GM19025 (cell line): Measurements from ENCODE around the gene CELF1.
"Not testable (repeated sequence)": the region's sequence is repeated elsewhere in the genome, so short reads cannot be mapped to it uniquely, and the experiment has no call there.

Source experiments
- ATAC-seq: cut with Tn5 transposase; IDR thresholded peaks from one replicate; pipeline ENCODE4 v1.9.1; 2021; ENCODE audit warnings: mild to moderate bottlenecking, low read depth, moderate library complexity; ENCODE audit not compliant: unreplicated experiment

CELF1 gene

GRCh38 chr11:47545298-47545697 lies 7.6 kb downstream of the CELF1 start:
- no peak for ATAC-seq

- ATAC-seq, result no peak
Measured at GRCh38 chr11:47541070-47541469, 11.9 kb downstream of the CELF1 start.

- ATAC-seq, result no peak
Measured at GRCh38 chr11:47539681-47540039, 13.3 kb downstream of the CELF1 start.

GRCh38 chr11:47538741-47539565 lies 14.0 kb downstream of the CELF1 start:
- no peak for ATAC-seq

GRCh38 chr11:47536915-47537314 lies 16.0 kb downstream of the CELF1 start:
- ATAC-seq, result no peak

- no peak for ATAC-seq
Measured at GRCh38 chr11:47534704-47535251, 18.2 kb downstream of the CELF1 start.

- ATAC-seq, result no peak
Measured at GRCh38 chr11:47533690-47534151, 19.2 kb downstream of the CELF1 start.

GRCh38 chr11:47532597-47533213 lies 20.2 kb downstream of the CELF1 start:
- no peak for ATAC-seq

GRCh38 chr11:47531666-47532065 lies 21.3 kb downstream of the CELF1 start:
- ATAC-seq, result no peak

- ATAC-seq, result not testable (repeated sequence)
Measured at GRCh38 chr11:47530721-47531120, 22.2 kb downstream of the CELF1 start.

GRCh38 chr11:47529951-47530350 lies 23.0 kb downstream of the CELF1 start:
- ATAC-seq, result no peak

GRCh38 chr11:47527186-47527585 lies 25.7 kb downstream of the CELF1 start:
- no peak for ATAC-seq

GRCh38 chr11:47526032-47526431 lies 26.9 kb downstream of the CELF1 start:
- not testable (repeated sequence) for ATAC-seq

- ATAC-seq, result no peak
Measured at GRCh38 chr11:47524291-47524874, 28.5 kb downstream of the CELF1 start.

- ATAC-seq, result no peak
Measured at GRCh38 chr11:47523490-47524225, 29.3 kb downstream of the CELF1 start.

GRCh38 chr11:47518212-47518964 lies 34.5 kb downstream of the CELF1 start:
- ATAC-seq, result no peak

GRCh38 chr11:47516984-47517853 lies 35.7 kb downstream of the CELF1 start:
- ATAC-seq, result no peak

- ATAC-seq, result no peak
Measured at GRCh38 chr11:47516155-47516554, 36.8 kb downstream of the CELF1 start.
